Ascending aorta (tissue), 2 donors: ENCODE measurements around the gene ANKRD6. TPM values are rescaled to one million over a fixed set of nuclear protein-coding genes. Genes with fewer than 3 reads are reported as not detected.
"Not testable (repeated sequence)": the region's sequence is repeated elsewhere in the genome, so short reads cannot be mapped to it uniquely, and the experiment has no call there.

ENCODE experiments used
- DNase-seq, 2 donors: peaks; one replicate each; pipeline ENCODE4 v3.0.0-alpha.2; 2019; ENCODE audit warnings: low spot score in 2 of 2
- H3K27ac ChIP-seq, 2 donors: fragments of 200-600 bp; sonication (generic); one replicate each; pipeline ENCODE4 v1.5.1; 2016 to 2017; ENCODE audit warnings: mild to moderate bottlenecking in 1 of 2
- H3K27me3 ChIP-seq: fragments of 200-600 bp; sonication (generic); one replicate; pipeline ENCODE4 v1.5.1; 2017
- H3K36me3 ChIP-seq, 2 donors: fragments of 200-600 bp; sonication (generic); one replicate each; pipeline ENCODE4 v1.5.1; 2016
- H3K4me1 ChIP-seq, 2 donors: fragments of 200-600 bp; sonication (generic); one replicate each; pipeline ENCODE4 v1.5.1; 2016 to 2017; ENCODE audit warnings: mild to moderate bottlenecking in 1 of 2
- H3K4me3 ChIP-seq, 2 donors: fragments of 200-600 bp; sonication (generic); one replicate each; pipeline ENCODE4 v1.5.1; 2016 to 2017; ENCODE audit warnings: mild to moderate bottlenecking in 1 of 2
- H3K9me3 ChIP-seq, 2 donors: fragments of 200-600 bp; sonication (generic); one replicate each; pipeline ENCODE4 v1.5.1; 2016
- intact Hi-C: fragments of 100-400 bp; cut with DNase I; formaldehyde crosslinking; loops from one replicate; pipeline ENCODE4 v1.15.1; 2023
- total RNA-seq: library from RNA; depleted of rRNA; stranded (reverse); fragments of >200 nt; gene quantifications from one replicate; pipeline ENCODE4 v1.1.0, GENCODE V29; 2016
- TF ChIP-seq, protein P1 (sequence below), 3 experiments: fragments of 200-600 bp in 2 of 3; fragments of 450-650 bp in 1 of 3; sonication (generic) in 2 of 3; IDR thresholded peaks; one replicate each; pipeline ENCODE4 v1.5.1; 2016 to 2019; ENCODE audit warnings: antibody characterized with exemption in 3 of 3, mild to moderate bottlenecking in 1 of 3, moderate library complexity in 1 of 3

Gene ANKRD6
- total RNA-seq, 1 donor from 2014 or later = 32.2 TPM

DNA sequence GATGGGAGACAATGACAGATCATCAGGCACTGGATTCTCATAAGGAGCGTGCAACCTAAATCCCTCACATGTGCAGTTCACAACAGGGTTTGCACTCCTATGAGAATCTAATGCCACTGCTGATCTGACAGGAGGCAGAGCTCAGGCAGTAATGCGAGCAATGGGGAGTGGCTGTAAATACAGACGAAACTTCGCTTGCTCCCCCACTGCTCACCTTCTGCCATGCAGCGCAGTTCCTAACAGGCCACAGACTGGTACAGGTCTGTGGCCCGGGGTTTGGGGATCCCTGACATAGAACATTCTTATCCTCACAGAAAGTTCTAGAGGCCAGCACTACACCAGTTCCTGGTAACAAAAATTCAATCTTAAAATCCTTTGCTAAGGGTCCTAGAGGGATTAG, 44.1 kb upstream of the ANKRD6 start:
- TF ChIP-seq, protein P1, sequence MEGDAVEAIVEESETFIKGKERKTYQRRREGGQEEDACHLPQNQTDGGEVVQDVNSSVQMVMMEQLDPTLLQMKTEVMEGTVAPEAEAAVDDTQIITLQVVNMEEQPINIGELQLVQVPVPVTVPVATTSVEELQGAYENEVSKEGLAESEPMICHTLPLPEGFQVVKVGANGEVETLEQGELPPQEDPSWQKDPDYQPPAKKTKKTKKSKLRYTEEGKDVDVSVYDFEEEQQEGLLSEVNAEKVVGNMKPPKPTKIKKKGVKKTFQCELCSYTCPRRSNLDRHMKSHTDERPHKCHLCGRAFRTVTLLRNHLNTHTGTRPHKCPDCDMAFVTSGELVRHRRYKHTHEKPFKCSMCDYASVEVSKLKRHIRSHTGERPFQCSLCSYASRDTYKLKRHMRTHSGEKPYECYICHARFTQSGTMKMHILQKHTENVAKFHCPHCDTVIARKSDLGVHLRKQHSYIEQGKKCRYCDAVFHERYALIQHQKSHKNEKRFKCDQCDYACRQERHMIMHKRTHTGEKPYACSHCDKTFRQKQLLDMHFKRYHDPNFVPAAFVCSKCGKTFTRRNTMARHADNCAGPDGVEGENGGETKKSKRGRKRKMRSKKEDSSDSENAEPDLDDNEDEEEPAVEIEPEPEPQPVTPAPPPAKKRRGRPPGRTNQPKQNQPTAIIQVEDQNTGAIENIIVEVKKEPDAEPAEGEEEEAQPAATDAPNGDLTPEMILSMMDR (IDR thresholded peaks at IDR 0.05) = no peak
- Histone ChIP-seq H3K27ac (no peak overlapping the region), H3K36me3 (no peaks in the 10 kb centered on the region), H3K27me3 (no peaks in the 10 kb centered on the region), H3K4me1 (no peaks in the 10 kb centered on the region), H3K4me3 (no peak overlapping the region), H3K9me3 (no peaks in the 10 kb centered on the region)
- intact Hi-C loops = no loop called here
- DNase-seq = no peak

DNA sequence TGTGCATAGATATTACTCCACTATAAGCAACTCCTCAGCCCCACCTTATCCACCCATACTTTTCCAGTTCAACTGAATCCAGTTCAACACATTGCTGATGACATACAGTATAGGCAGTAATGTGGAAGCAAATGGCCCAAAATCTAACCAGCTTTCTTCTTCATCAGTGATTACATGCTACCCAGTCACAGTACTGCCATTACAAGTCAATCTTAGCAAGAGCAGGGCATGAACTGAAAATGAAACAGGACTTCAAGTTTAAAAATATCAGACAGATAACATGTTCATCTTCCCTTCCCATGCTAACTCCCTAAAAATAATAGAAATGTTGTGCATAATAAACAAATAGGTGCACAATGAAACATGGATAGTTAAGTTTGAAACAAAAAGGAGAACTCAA, 40.1 kb upstream of the ANKRD6 start:
- TF ChIP-seq, protein P1 (IDR thresholded peaks at IDR 0.05) = no peak
- H3K4me1 ChIP-seq = no peaks in the 10 kb centered on the region
- H3K27me3 ChIP-seq = no peaks in the 10 kb centered on the region
- no peak overlapping the region for H3K4me3 ChIP-seq
- no peaks in the 10 kb centered on the region for H3K9me3 ChIP-seq
- intact Hi-C loops = no loop called here
- no peak for DNase-seq
- H3K27ac ChIP-seq = no peak overlapping the region
- H3K36me3 ChIP-seq = no peaks in the 10 kb centered on the region

DNA sequence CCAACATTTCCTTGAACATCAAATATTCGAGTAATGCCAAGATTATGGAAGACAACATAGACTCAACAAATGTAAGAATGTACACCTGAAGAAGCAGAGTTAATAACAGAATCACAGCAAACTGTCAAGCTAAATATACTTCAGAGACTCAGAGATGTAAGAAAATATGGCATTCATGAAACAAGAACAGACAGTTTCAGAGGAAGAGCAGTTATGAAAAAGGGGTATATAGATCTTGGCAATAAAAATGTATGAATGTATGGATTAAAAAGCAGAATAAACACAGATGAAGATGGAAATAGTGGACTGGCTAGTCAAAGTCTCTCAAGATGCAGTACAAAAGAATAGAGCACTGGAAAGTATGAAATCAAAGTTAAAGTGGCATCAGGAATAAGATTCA, 39.3 kb upstream of the ANKRD6 start:
- Histone ChIP-seq H3K27me3 (no peaks in the 10 kb centered on the region), H3K27ac (no peak overlapping the region), H3K4me1 (no peaks in the 10 kb centered on the region), H3K36me3 (no peaks in the 10 kb centered on the region), H3K9me3 (no peaks in the 10 kb centered on the region), H3K4me3 (no peak overlapping the region)
- intact Hi-C loops = no loop called here
- TF ChIP-seq, protein P1 (IDR thresholded peaks at IDR 0.05) = no peak
- no peak for DNase-seq

DNA sequence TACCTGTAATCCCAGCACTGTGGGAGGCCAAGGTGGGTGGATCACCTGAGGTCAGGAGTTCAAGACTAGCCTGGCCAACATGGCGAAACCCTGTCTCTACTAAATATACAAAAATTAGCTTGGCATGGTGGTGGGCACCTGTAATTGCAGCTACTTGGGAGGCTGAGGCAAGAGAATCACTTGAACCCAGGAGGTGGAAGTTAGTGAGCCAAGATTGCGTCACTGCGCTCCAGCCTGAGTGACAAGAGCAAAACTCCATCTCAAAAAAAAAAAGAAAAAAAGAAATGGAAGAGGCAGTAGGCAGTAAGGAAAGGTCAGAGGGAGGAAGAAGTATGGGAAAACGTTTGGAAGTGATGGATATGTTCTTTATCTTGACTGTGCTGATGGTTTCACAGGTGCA, 35.1 kb upstream of the ANKRD6 start:
- H3K36me3 ChIP-seq, intact Hi-C loops, H3K4me1 ChIP-seq, H3K27ac ChIP-seq, H3K4me3 ChIP-seq, H3K27me3 ChIP-seq, DNase-seq, H3K9me3 ChIP-seq: not testable (repeated sequence)

DNA sequence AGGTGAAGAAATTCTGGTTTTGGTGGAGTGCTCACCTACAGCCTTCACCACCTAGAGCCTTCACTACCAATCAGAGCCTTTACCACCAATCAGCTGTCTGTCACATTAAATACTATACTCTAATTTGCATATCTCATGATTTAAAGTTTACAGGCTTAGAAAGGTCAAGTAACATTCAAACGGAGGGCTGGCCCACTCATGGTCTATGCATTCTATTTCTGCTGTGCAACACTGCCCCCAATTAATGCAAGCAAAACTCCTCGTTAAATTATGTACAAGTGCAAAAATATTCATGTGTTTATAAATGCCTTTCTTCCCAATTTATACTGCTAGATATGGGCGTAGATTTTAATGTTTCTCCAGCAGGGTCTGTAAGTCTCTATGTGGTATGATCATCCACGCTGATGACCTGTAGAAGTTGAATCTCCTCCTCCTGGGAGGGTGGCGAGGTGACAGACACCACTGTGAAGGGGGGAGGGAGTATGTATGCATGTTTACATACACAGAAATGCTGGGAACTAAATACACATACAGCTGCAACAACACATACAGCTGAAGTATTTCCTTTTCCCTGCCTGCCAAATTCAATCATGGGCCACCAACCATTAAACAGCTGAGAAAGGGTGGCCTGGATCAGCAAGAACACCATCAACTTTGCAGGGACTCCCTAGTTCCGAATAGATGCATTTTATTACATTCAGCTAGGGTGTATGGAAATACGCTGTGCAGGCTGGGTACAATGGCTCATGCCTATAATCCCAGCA, 34.0 kb upstream of the ANKRD6 start:
- intact Hi-C loops = no loop called here
- H3K9me3 ChIP-seq = no peaks in the 10 kb centered on the region
- H3K4me1 ChIP-seq = no peaks in the 10 kb centered on the region
- H3K36me3 ChIP-seq = no peaks in the 10 kb centered on the region
- no peaks in the 10 kb centered on the region for H3K27me3 ChIP-seq
- H3K27ac ChIP-seq = no peak overlapping the region
- no peak overlapping the region for H3K4me3 ChIP-seq
- TF ChIP-seq, protein P1 (IDR thresholded peaks at IDR 0.05) = no peak
- no peak for DNase-seq

DNA sequence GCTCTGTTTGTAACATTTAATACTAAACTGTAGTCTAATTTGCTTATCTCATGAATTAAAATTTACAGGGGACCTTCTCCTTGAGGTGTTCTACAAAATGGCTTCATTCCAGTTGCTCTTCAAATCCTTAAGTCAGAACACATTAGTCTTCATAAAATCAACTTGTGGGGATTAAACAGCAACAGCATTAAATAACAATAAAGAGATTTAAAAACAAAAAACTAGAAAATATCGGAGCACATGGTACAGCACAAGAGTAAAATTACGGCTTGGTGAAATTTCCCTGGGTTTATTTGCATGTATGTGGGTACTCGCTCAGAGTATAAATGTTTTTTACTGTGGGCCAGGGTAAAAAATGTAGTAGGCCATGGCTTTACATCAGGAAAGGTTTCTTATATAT, 32.9 kb upstream of the ANKRD6 start:
- H3K36me3 ChIP-seq = no peaks in the 10 kb centered on the region
- TF ChIP-seq, protein P1 (IDR thresholded peaks at IDR 0.05) = no peak
- H3K4me3 ChIP-seq = no peak overlapping the region
- intact Hi-C loops = no loop called here
- no peak overlapping the region for H3K27ac ChIP-seq
- no peak for DNase-seq
- H3K27me3 ChIP-seq = no peaks in the 10 kb centered on the region
- no peaks in the 10 kb centered on the region for H3K9me3 ChIP-seq
- H3K4me1 ChIP-seq = no peaks in the 10 kb centered on the region
